CD4-positive, alpha-beta T cell (primary cell): ENCODE results near the gene RPS14. TPM values are rescaled to one million over a fixed set of nuclear protein-coding genes. Genes with fewer than 3 reads are reported as not detected.

Experiments
- ATAC-seq: fragments of 200-7000 bp; cut with Tn5 transposase; one replicate; pipeline ENCODE4 v1.10.0; 2022; ENCODE audit warnings: mild to moderate bottlenecking; ENCODE audit not compliant: poor library complexity
- CTCF ChIA-PET: fragments of 350-600 bp; sonication (Branson Sonifier 250); formaldehyde crosslinking; loops from one replicate; lab custom pipeline; 2021; ENCODE audit warnings: antibody characterized with exemption, inconsistent platforms; lab: Charles Lee
- POLR2A ChIA-PET: fragments of 350-600 bp; sonication (Branson Sonifier 250); formaldehyde crosslinking; loops from one replicate; lab custom pipeline; 2021; ENCODE audit warnings: antibody characterized with exemption, inconsistent platforms; lab: Charles Lee
- DNase-seq, 14 experiments: peaks; one replicate each; pipeline ENCODE4 v3.0.0-alpha.2; 2013 to 2020; ENCODE audit warnings: mixed read lengths in 2 of 14
- H3K27ac ChIP-seq, 2 donors: one replicate each; pipeline versions ENCODE4 v1.5.1 to v1.7.0; 2013; ENCODE audit warnings: low read length in 2 of 2, low read depth in 1 of 2, mild to moderate bottlenecking in 1 of 2
- H3K27me3 ChIP-seq, 2 experiments: 1 replicate in 1 of 2; 2 replicates in 1 of 2; pipeline versions ENCODE4 v1.6.1 to v1.7.0; 2013; ENCODE audit warnings: low read length in 2 of 2, control low read depth in 1 of 2, mild to moderate bottlenecking in 1 of 2, moderate library complexity in 1 of 2; ENCODE audit not compliant: insufficient read depth in 2 of 2, control insufficient read depth in 1 of 2
- H3K36me3 ChIP-seq: one replicate; pipeline ENCODE4 v1.6.1; 2013; ENCODE audit warnings: low read length, control low read depth; ENCODE audit not compliant: insufficient read depth
- H3K4me1 ChIP-seq: one replicate; pipeline ENCODE4 v1.6.1; 2013; ENCODE audit warnings: low read length, control low read depth; ENCODE audit not compliant: insufficient read depth
- H3K4me3 ChIP-seq: one replicate; pipeline ENCODE4 v1.5.1; 2013; ENCODE audit warnings: mild to moderate bottlenecking, low read length, moderate library complexity
- H3K9me3 ChIP-seq, 2 experiments: 1 replicate in 1 of 2; 2 replicates in 1 of 2; pipeline versions ENCODE4 v1.6.1 to v1.7.0; 2013; ENCODE audit warnings: low read length in 2 of 2, mild to moderate bottlenecking in 2 of 2, control low read depth in 1 of 2, moderate library complexity in 1 of 2; ENCODE audit not compliant: control insufficient read depth in 1 of 2, insufficient read depth in 1 of 2
- H3K27ac Mint-ChIP-seq: one replicate; pipeline ENCODE4 v1.8.0; 2020; ENCODE audit warnings: mixed read lengths
- H3K27me3 Mint-ChIP-seq: one replicate; pipeline ENCODE4 v1.8.0; 2021; ENCODE audit warnings: mixed read lengths
- H3K36me3 Mint-ChIP-seq: one replicate; pipeline ENCODE4 v1.8.0; 2021; ENCODE audit warnings: low read depth, mixed read lengths
- H3K4me1 Mint-ChIP-seq: one replicate; pipeline ENCODE4 v1.8.0; 2021; ENCODE audit warnings: low read depth, mixed read lengths
- H3K4me3 Mint-ChIP-seq: one replicate; pipeline ENCODE4 v1.8.0; 2020; ENCODE audit warnings: mild to moderate bottlenecking, mixed read lengths
- H3K9me3 Mint-ChIP-seq: one replicate; pipeline ENCODE4 v1.8.0; 2020; ENCODE audit warnings: mixed read lengths
- CTCF ChIP-seq: fragments of 200-600 bp; IDR thresholded peaks from one replicate; pipeline ENCODE4 v1.8.0; 2022; ENCODE audit warnings: antibody characterized with exemption, mild to moderate bottlenecking
- intact Hi-C, 2 experiments: fragments of 100-400 bp; cut with DNase I in 1 of 2; cut with micrococcal nuclease in 1 of 2; formaldehyde crosslinking; loops; one replicate each; pipeline versions ENCODE4 v1.15.1 to v1.9.0; 2023 to 2025; cut with DNase I, micrococcal nuclease
- total RNA-seq, 174 experiments: library from RNA in 2 of 174; stranded (reverse) in 2 of 174; gene quantifications; one replicate each; pipeline ENCODE4 v1.2.3 and lab custom pipeline; 2021 to 2026

RPS14 gene
- total RNA-seq, 2 experiments from 2014 or later: 5,224 to 5,317 TPM

- DNase-seq: no peak
- Mint-ChIP-seq H3K9me3 (no peaks in the 10 kb centered on the region), H3K4me1 (peaks cover 40% of the 10 kb centered on the region), H3K4me3 (peak overlapping the region; percentile 99), H3K27ac (peak overlapping the region; percentile 98), H3K36me3 (peaks cover 17% of the 10 kb centered on the region), H3K27me3 (no peaks in the 10 kb centered on the region)
- peak overlapping the region; percentile 94 to 98 for H3K27ac ChIP-seq
- POLR2A ChIA-PET: interaction anchor here (0.7 to 5.5 kb wide), 21 partner anchors 12 to 1358 kb away, joined by 3 to 72 read pairs (median 6); partner anchors contain the start of genes DCTN4, G3BP1, GM2A and HMGXB3
- CTCF ChIA-PET: interaction anchor here (1.8 to 4.3 kb wide), 3 partner anchors 15 to 37 kb away, joined by 9 to 27 read pairs (median 19); no protein-coding TSS in a partner anchor
- peak overlapping the region; percentile 97 for H3K4me3 ChIP-seq
- peak; percentile 45 for ATAC-seq
- intact Hi-C loops: loop anchor here (1.0 to 2.0 kb wide), 2 partner anchors 34 to 1357 kb away; partner anchors contain the start of gene G3BP1 (in 1 of the 2)
- H3K4me1 ChIP-seq: peaks cover 53% of the 10 kb centered on the region
- no peak for TF ChIP-seq CTCF
- no peaks in the 10 kb centered on the region for H3K27me3 ChIP-seq
- H3K36me3 ChIP-seq: peaks cover 3% of the 10 kb centered on the region
- H3K9me3 ChIP-seq: no peaks in the 10 kb centered on the region
Observed at GRCh38 chr5:150413176-150413901, 36.2 kb downstream of the RPS14 start.

DNA sequence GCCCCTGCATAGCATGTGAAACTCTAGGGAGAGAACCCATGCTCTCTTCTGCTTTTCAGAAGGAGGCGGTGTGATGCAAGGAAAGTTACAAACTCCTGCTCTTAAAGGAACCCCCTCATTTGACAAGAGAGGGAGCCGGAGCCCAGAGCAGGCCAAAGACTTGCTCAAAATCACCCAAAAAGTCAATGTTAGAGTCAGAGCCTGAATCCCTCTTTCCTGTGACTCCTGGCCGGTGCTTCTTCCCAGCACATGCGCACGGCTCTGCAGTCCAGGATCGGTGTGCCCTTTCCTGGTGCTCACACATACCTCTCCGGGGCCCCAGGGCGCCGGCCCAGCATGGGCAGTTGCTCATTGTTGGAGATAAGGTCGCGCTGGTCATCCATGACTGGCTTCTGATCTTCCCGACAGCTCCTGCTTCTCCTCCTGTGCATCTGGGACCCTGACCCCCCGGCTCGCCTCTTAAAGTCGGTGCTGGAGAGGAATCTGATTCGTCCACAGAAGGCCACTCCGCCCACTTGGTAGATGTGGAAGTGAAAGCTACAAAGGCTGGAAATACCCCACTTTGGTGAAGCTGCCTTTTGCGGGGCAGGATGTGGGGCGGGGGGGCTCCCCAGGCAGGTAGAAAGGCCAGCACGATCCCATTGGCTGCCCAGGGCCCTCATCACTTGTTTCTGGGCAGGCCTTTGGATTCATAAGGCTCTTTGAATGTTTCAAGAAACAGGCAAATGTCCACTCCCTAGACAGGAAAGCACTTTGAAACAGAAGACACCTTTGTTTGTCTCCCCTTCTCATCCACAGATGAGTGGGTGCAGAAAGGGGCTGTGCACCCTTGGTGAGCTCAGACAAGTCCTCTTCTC, 37.0 kb downstream of the RPS14 start, which contains the start of gene CD74:
Gene CD74, minus strand, starts transcription at position 592 of the 857 bp plus-strand sequence. Its CDS starts 161 bp downstream, at position 431.
- no peak for TF ChIP-seq CTCF
- peaks cover 57% of the 10 kb centered on the region for H3K4me1 ChIP-seq

More for the DNA sequence above, 37.0 kb downstream of the RPS14 start, which contains the start of gene CD74:
- peaks cover 23% of the 10 kb centered on the region for H3K36me3 Mint-ChIP-seq
- intact Hi-C loops: loop anchor here (1.0 to 2.0 kb wide), 4 partner anchors 24 to 1358 kb away; partner anchors contain the start of genes G3BP1 (in 1 of the 2) and RPS14 (in 1 of the 2)
- H3K9me3 ChIP-seq: no peaks in the 10 kb centered on the region
- DNase-seq (peak; percentile 82 to 98 (median 88)), ATAC-seq (peak; percentile 85)
- H3K4me3 Mint-ChIP-seq: peak within 1 kb of the TSS; percentile 99
- peak within 1 kb of the TSS; percentile 98 for H3K27ac Mint-ChIP-seq
- POLR2A ChIA-PET: interaction anchor here (0.7 to 5.5 kb wide), 21 partner anchors 12 to 1358 kb away, joined by 3 to 72 read pairs (median 6); partner anchors contain the start of genes DCTN4, G3BP1, GM2A and HMGXB3
- H3K27ac ChIP-seq: peak within 1 kb of the TSS; percentile 94 to 98
- H3K27me3 Mint-ChIP-seq: no peaks in the 10 kb centered on the region
- peaks cover 6% of the 10 kb centered on the region for H3K36me3 ChIP-seq
- H3K9me3 Mint-ChIP-seq: no peaks in the 10 kb centered on the region
- peak within 1 kb of the TSS; percentile 97 for H3K4me3 ChIP-seq
- H3K4me1 Mint-ChIP-seq: peaks cover 40% of the 10 kb centered on the region
- CTCF ChIA-PET: interaction anchor here (1.8 to 4.3 kb wide), 3 partner anchors 14 to 37 kb away, joined by 9 to 27 read pairs (median 19); no protein-coding TSS in a partner anchor
- H3K27me3 ChIP-seq: no peaks in the 10 kb centered on the region
